HG02970 (cell line): Measurements from ENCODE around the gene HDAC8.
"Not testable (repeated sequence)": the region's sequence is repeated elsewhere in the genome, so short reads cannot be mapped to it uniquely, and the experiment has no call there.

Experiments used
- ATAC-seq: cut with Tn5 transposase; IDR thresholded peaks from one replicate; pipeline ENCODE4 v1.9.1; 2021; ENCODE audit warnings: mild to moderate bottlenecking, moderate library complexity, moderate number of reproducible peaks; ENCODE audit not compliant: unreplicated experiment, low FRiP score

The HDAC8 gene

GRCh38 chrX:72572248-72573157 lies at the start of gene HDAC8:
TSS of gene HDAC8 (minus strand) at chrX:72572843. CDS start at chrX:72572761, 82 bp downstream.
- ATAC-seq = peak; percentile 94

DNA sequence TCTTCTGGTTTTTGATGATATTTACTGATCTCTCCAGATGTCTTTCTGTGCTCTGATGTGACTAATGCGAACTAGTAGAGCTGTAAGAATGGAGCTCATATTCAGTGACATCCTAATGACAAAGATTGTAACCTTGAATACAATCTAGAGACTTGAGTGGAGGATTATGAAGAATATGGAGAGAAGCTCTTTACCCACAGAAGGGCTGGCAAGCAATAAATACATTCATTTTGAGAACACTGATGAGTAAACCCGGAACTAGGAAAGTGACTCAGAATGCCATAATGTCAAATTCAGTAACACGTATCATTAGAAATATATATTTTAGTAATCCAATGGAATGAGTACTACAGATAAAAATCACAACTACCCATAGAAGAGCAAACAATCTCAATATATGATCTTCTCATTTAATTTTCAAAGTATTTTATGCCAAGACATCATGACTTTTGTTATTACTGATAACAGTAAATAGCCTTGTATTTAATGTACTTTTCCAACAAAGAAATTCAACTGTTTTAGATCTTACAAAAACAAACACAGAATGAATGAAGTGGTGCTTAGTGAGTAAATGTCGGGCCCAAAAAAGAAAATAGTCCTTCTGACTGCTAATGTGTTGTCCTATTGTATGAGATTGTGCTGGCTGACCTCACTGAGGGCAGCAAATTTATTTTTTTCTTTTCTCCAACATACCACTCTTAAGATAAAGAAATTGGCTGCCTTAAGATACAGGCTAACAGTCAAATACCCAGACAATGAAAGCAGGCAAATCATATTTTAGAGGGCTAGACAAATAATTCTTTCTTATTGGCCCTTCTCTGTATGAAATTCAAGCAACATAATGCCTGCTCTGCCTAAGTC lies 49.2 kb upstream of the HDAC8 start:
- peak; percentile 78 for ATAC-seq

GRCh38 chrX:72621163-72621562 lies 48.5 kb upstream of the HDAC8 start:
- no peak for ATAC-seq

DNA sequence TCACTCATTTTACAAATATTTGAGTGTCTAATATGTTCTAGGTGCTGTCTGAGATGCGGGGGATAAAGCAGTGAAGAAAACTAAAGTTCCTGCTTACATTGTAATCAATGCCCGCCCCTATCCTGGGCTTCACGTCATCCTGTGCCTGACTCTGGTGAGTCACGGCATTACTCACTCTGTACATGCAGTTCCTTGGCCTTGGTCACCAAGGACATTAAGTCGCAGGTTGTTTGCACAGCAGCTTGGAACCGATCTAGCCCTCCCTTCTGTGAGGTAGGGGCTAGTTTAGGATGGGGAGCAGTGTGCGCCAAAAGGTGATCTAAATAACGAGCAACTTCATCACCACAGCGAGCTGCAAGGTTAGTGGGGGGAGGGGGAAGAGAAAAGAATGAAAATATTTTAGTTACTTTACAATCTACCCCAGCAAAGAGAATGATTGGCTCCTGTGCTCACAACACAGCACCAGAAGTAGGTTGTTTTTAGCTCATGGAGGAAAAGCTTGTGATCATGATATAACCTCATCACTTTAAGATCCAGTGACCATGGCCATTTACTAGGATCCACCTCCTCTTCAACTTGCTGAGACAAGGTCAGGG lies 48.0 kb upstream of the HDAC8 start:
- ATAC-seq = no peak

- no peak for ATAC-seq
Observed at GRCh38 chrX:72609313-72609712, 36.7 kb upstream of the HDAC8 start.

- ATAC-seq = no peak
Observed at GRCh38 chrX:72604705-72605104, 32.1 kb upstream of the HDAC8 start.

- no peak for ATAC-seq
Observed at GRCh38 chrX:72604112-72604511, 31.5 kb upstream of the HDAC8 start.

DNA sequence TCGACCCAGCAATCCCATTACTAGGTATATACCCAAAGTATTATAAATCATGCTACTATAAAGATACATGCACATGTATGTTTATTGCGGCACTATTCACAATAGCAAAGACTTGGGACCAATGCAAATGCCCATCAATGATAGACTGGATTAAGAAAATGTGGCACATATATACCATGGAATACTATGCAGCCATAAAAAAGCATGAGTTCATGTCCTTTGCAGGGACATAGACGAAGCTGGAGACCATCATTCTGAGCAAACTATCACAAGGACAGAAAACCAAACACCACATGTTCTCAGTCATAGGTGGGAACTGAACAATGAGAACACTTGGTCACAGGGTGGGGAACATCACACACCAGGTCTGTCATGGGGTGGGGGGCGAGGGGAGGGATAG lies 18.4 kb upstream of the HDAC8 start:
- ATAC-seq = not testable (repeated sequence)

DNA sequence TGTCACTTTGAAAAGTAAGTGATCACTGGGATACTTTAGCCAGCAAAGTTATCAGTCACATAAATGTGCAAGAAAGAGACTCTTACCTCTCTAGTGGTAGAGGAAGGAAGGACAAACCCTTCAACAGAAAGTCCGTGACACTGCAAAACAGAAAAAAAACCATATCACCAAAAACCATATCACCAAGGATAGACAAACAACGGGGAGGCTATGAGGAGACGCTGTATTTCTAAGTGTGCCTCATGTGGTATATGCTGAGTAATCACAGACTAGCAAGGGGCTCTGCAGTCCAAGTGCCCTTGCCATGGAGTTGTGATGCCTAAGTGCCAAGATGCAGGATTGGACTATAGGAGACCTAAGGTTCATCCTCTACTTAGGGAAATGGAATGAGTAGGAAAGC lies 11.5 kb upstream of the HDAC8 start:
- no peak for ATAC-seq

DNA sequence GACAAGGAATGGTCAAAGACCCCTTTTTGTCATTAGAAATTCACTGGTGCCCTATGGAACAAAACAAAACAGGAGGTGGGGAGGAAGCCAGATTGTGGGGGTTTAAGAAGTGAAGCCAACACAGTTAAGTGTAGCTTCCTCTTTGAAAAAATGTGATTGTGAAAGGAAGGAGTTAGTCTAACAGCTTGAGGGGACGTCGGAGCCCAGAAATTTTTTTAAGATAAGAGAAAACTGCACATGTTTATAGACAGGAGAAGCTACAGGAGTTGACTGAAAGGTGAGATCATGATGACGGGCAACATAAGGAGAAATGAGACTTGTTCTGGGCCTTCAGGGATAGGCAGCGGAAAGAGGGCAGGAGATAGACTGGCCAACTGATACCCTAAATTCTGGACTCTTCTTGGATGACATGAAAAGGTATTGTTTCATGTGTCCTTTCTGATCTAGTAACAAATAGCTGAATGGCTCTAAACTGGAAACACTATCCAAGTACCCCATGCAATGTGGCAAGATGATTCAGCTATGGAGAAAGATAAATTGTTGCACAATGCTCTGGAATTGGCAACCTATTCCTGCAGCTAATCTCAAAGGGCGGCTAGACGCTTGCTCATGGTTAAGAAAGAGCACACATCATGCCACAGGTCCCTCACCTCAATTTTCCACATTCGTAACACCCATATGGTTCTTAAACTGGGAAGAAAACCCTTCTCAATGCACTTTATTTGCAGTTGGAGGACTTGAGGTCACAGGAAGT lies 3.7 kb upstream of the HDAC8 start:
- ATAC-seq = no peak

GRCh38 chrX:72573158-72573511 lies 492 bp upstream of the HDAC8 start:
- ATAC-seq = no peak

- ATAC-seq = no peak
Observed at GRCh38 chrX:72569786-72570185, 2.9 kb downstream of the HDAC8 start.

GRCh38 chrX:72568406-72569092 lies 4.1 kb downstream of the HDAC8 start:
- no peak for ATAC-seq

GRCh38 chrX:72566448-72566847 lies 6.2 kb downstream of the HDAC8 start:
- no peak for ATAC-seq

- not testable (repeated sequence) for ATAC-seq
Observed at GRCh38 chrX:72559655-72560054, 13.0 kb downstream of the HDAC8 start.

DNA sequence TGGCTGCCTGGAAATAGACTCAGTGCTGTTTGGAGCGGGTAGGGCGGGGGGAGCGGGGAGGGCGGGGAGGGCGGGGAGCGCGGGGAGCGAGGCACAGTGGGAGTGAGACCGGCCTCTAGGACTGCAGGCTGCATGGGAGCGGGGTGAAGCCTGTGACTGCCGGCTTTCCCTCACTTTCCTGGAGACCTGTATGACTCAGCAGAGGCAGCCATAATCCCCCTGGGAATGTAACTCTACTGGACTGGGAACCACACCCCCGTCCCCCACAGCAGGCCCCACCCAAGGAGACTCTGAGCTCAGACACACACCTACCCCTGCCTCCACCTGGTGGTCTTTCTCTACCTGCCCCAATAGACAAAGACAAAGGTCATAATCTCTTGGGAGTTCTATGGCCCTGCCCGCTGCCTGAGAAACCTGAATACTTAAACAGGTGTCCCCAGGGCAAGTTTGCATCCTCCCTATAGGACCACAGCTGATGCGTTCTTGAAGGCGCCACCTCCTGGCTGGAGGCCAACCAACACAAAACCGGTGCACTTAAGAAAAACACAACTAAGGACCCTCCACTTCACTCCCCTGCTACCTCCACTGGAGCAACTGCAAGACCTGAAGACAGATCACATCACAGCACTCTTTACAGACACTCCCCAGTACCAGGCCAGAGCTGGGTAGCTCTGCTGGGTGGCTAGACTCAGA lies 18.0 kb downstream of the HDAC8 start:
- no peak for ATAC-seq

- not testable (repeated sequence) for ATAC-seq
Observed at GRCh38 chrX:72552443-72552842, 20.2 kb downstream of the HDAC8 start.

DNA sequence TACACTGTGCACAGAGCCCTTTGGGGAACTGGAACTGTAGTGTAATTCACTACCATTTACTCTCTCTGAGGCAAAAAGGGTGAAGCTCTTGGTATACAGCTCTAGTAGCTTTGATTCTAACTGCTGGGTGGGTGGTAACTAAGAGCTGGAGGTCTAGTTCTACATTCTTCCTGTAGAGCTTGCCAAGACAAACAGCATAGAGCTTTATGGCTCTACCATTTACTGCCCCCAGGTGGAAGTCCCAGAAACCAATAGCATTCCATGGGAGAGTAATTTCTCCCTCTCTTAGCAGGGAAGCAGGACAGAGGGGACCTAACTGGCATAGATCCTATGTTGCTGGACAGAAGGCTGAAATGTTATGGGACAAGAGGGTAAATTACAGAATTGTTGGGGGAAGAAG lies 26.7 kb downstream of the HDAC8 start:
- no peak for ATAC-seq

DNA sequence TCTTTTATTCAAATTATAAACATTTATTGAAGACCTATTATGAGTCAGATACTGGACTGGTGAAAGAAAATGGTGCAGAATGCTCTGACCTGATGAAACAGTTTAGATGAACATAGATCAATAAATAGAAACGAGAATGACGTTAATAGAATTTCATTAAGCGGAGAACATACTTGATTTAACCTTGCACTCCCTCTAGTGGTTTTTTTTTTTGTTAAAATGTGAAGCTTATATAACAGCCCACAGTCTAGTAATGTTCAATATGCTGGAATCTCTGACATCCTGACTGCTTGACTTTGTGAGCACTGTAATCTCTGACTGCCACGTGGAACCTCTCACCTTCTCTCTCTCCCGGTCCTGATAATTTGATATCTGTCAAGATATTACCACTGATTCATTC lies 32.3 kb downstream of the HDAC8 start:
- no peak for ATAC-seq
